Endodermal cell (in vitro differentiated cells): ENCODE measurements around the gene SMG6. TPM values are rescaled to one million over a fixed set of nuclear protein-coding genes. Genes with fewer than 3 reads are reported as not detected.

ENCODE experiments used
- DNase-seq: peaks from one replicate; pipeline ENCODE4 v3.0.0-alpha.2; 2017
- H3K27ac ChIP-seq: 2 replicates; pipeline ENCODE4 v1.5.1; 2013; ENCODE audit warnings: mild to moderate bottlenecking, low read depth, low read length, moderate library complexity
- H3K27me3 ChIP-seq: 2 replicates; pipeline ENCODE4 v1.6.1; 2013; ENCODE audit warnings: mild to moderate bottlenecking, low read length, moderate library complexity; ENCODE audit not compliant: insufficient read depth, control insufficient read depth, poor library complexity, severe bottlenecking
- H3K36me3 ChIP-seq: 2 replicates; pipeline ENCODE4 v1.7.0; 2013; ENCODE audit warnings: mild to moderate bottlenecking, low read length, moderate library complexity; ENCODE audit not compliant: control insufficient read depth, insufficient read depth
- H3K4me1 ChIP-seq: one replicate; pipeline ENCODE4 v1.7.0; 2013; ENCODE audit warnings: low read length; ENCODE audit not compliant: control insufficient read depth, insufficient read depth
- H3K4me3 ChIP-seq: 2 replicates; pipeline ENCODE4 v1.5.1; 2013; ENCODE audit warnings: mild to moderate bottlenecking, low read length, moderate library complexity
- H3K9ac ChIP-seq: 2 replicates; pipeline ENCODE4 v1.6.1; 2013; ENCODE audit warnings: mild to moderate bottlenecking, low read length, moderate library complexity; ENCODE audit not compliant: poor library complexity, severe bottlenecking; ENCODE audit errors: extremely low read depth
- H3K9me3 ChIP-seq: 2 replicates; pipeline ENCODE4 v1.6.1; 2013; ENCODE audit warnings: mild to moderate bottlenecking, low read length, moderate library complexity; ENCODE audit not compliant: control insufficient read depth
- H3K27ac Mint-ChIP-seq: 2 replicates; pipeline ENCODE4 v1.8.0; 2020; ENCODE audit warnings: mixed read lengths
- H3K27me3 Mint-ChIP-seq: 2 replicates; pipeline ENCODE4 v1.8.0; 2021; ENCODE audit warnings: mild to moderate bottlenecking, mixed read lengths; ENCODE audit not compliant: insufficient read depth
- H3K36me3 Mint-ChIP-seq: 2 replicates; pipeline ENCODE4 v1.8.0; 2020; ENCODE audit warnings: low read depth, mixed read lengths
- H3K4me1 Mint-ChIP-seq: 2 replicates; pipeline ENCODE4 v1.8.0; 2020; ENCODE audit warnings: mixed read lengths
- H3K4me3 Mint-ChIP-seq: 2 replicates; pipeline ENCODE4 v1.8.0; 2020; ENCODE audit warnings: mild to moderate bottlenecking, moderate library complexity, mixed read lengths
- H3K9me3 Mint-ChIP-seq: 2 replicates; pipeline ENCODE4 v1.8.0; 2020; ENCODE audit warnings: mild to moderate bottlenecking, mixed read lengths
- CTCF ChIP-seq: fragments of 200-600 bp; sonication (generic); conservative IDR thresholded peaks from 2 replicates; pipeline ENCODE4 v1.5.0; 2021; ENCODE audit warnings: antibody characterized with exemption, mild to moderate bottlenecking
- WGBS, 2 experiments: methylation state at CpG; one replicate each; pipeline versions ENCODE4 v1.1.5 to v1.1.7; 2013; ENCODE audit warnings: missing lambda C conversion rate in 2 of 2, mixed read lengths in 1 of 2; ENCODE audit not compliant: insufficient coverage in 1 of 2, insufficient read length in 1 of 2; 5-methylcytosine and 5-hydroxymethylcytosine counted together
- total RNA-seq, 2 donors: library from RNA; stranded (reverse); fragmentation: NEBNext Ultra II Directional in 1 of 2; extraction: Animal tissue kit (Norgen Biotek cat#: 25700) in 1 of 2; gene quantifications; 2 replicates in 1 of 2; 3 replicates in 1 of 2; pipeline ENCODE4 v1.2.1, GENCODE V29; 2021

Gene SMG6
- total RNA-seq, 2 donors from 2014 or later = 44.3 to 56.7 TPM

GRCh38 chr17:2110436-2110835 lies 193.1 kb downstream of the SMG6 start:
- H3K9me3 Mint-ChIP-seq = no peaks in the 10 kb centered on the region
- no peaks in the 10 kb centered on the region for H3K4me1 ChIP-seq
- H3K9ac ChIP-seq = no peak overlapping the region
- no peak overlapping the region for H3K4me3 Mint-ChIP-seq
- no peak overlapping the region for H3K27ac Mint-ChIP-seq
- H3K27ac ChIP-seq = peak overlapping the region; percentile 24
- TF ChIP-seq CTCF = no peak
- peaks cover 9% of the 10 kb centered on the region for H3K4me1 Mint-ChIP-seq
- H3K4me3 ChIP-seq = no peak overlapping the region
- no peaks in the 10 kb centered on the region for H3K27me3 Mint-ChIP-seq
- 97 to 100% methylated on average over 3 to 4 of the region's 6 CpGs for WGBS, 2 experiments
- no peaks in the 10 kb centered on the region for H3K9me3 ChIP-seq
- DNase-seq = peak; percentile 27
- no peaks in the 10 kb centered on the region for H3K27me3 ChIP-seq
- H3K36me3 Mint-ChIP-seq = no peaks in the 10 kb centered on the region
- peaks cover 25% of the 10 kb centered on the region for H3K36me3 ChIP-seq

GRCh38 chr17:2108170-2108569 lies 195.4 kb downstream of the SMG6 start:
- no peak overlapping the region for H3K27ac ChIP-seq
- 93 to 95% methylated on average over 8 of the region's 8 CpGs for WGBS, 2 experiments

GRCh38 chr17:2107506-2107905 lies 196.1 kb downstream of the SMG6 start:
- H3K36me3 ChIP-seq = peaks cover 38% of the 10 kb centered on the region
- no peak overlapping the region for H3K4me3 ChIP-seq
- no peaks in the 10 kb centered on the region for H3K27me3 Mint-ChIP-seq
- H3K27me3 ChIP-seq = no peaks in the 10 kb centered on the region
- H3K36me3 Mint-ChIP-seq = peaks cover 15% of the 10 kb centered on the region
- no peak for DNase-seq
- H3K27ac Mint-ChIP-seq = no peak overlapping the region
- no peaks in the 10 kb centered on the region for H3K4me1 ChIP-seq
- no peak overlapping the region for H3K27ac ChIP-seq
- TF ChIP-seq CTCF = no peak
- H3K4me3 Mint-ChIP-seq = no peak overlapping the region
- no peaks in the 10 kb centered on the region for H3K9me3 Mint-ChIP-seq
- H3K9ac ChIP-seq = no peak overlapping the region
- WGBS, 2 experiments = 98% methylated on average over 3 of the region's 3 CpGs; no CpG with 5 or more reads in 1 of the 2 experiments
- H3K4me1 Mint-ChIP-seq = peaks cover 7% of the 10 kb centered on the region
- H3K9me3 ChIP-seq = no peaks in the 10 kb centered on the region

More at GRCh38 chr17:2108170-2108569, 195.4 kb downstream of the SMG6 start:
- no peaks in the 10 kb centered on the region for H3K27me3 ChIP-seq
- DNase-seq = no peak
- H3K9me3 ChIP-seq = no peaks in the 10 kb centered on the region
- H3K9me3 Mint-ChIP-seq = no peaks in the 10 kb centered on the region
- H3K4me3 ChIP-seq = no peak overlapping the region
- H3K4me1 Mint-ChIP-seq = peaks cover 7% of the 10 kb centered on the region
- H3K4me3 Mint-ChIP-seq = no peak overlapping the region
- no peaks in the 10 kb centered on the region for H3K4me1 ChIP-seq
- peaks cover 9% of the 10 kb centered on the region for H3K36me3 Mint-ChIP-seq
- no peak for TF ChIP-seq CTCF
- H3K36me3 ChIP-seq = peaks cover 31% of the 10 kb centered on the region
- H3K9ac ChIP-seq = no peak overlapping the region
- no peaks in the 10 kb centered on the region for H3K27me3 Mint-ChIP-seq
- no peak overlapping the region for H3K27ac Mint-ChIP-seq
